A673 (cell line): ENCODE measurements around the gene MX2. TPM values are rescaled to one million over a fixed set of nuclear protein-coding genes. Genes with fewer than 3 reads are reported as not detected.

Experiments
- BruUV-seq: library from RNA; stranded (reverse); fragments of 400-500 nt; replicated peaks from 2 replicates; lab custom pipeline; 2021; lab: Mats Ljungman, UMichigan
- CTCF ChIA-PET: fragments of 300-600 bp; sonication (Branson Sonifier 250); formaldehyde crosslinking; loops from one replicate; lab custom pipeline; 2022; ENCODE audit warnings: antibody characterized with exemption; lab: Charles Lee
- POLR2A ChIA-PET: fragments of 300-600 bp; sonication (Branson Sonifier 250); formaldehyde crosslinking; loops from one replicate; lab custom pipeline; 2022; ENCODE audit warnings: antibody characterized with exemption; ENCODE audit not compliant: low non-redundant PET; lab: Charles Lee
- DNase-seq: peaks from one replicate; pipeline ENCODE4 v3.0.0-alpha.2; 2015; ENCODE audit warnings: low spot score
- H3K27ac ChIP-seq: fragments of 200-600 bp; sonication (generic); 2 replicates; pipeline ENCODE4 v1.5.1; 2016; ENCODE audit warnings: mixed run types, low read depth, mild to moderate bottlenecking, mixed read lengths, antibody characterized with exemption, low read length; ENCODE audit not compliant: poor library complexity, severe bottlenecking
- H3K27me3 ChIP-seq: fragments of 200-600 bp; sonication (generic); replicated peaks from 2 replicates; pipeline ENCODE4 v1.6.1; 2017; ENCODE audit warnings: mixed run types, low read depth, mild to moderate bottlenecking, mixed read lengths, antibody characterized with exemption, low read length; ENCODE audit not compliant: insufficient read depth, poor library complexity
- H3K36me3 ChIP-seq: fragments of 200-600 bp; sonication (generic); 2 replicates; pipeline ENCODE4 v1.6.1; 2016; ENCODE audit warnings: mixed run types, mild to moderate bottlenecking, mixed read lengths, antibody characterized with exemption, low read length; ENCODE audit not compliant: insufficient read depth, poor library complexity, severe bottlenecking
- H3K4me1 ChIP-seq: fragments of 200-600 bp; sonication (generic); 2 replicates; pipeline ENCODE4 v1.6.1; 2017; ENCODE audit warnings: mixed run types, mild to moderate bottlenecking, mixed read lengths, antibody characterized with exemption, low read length; ENCODE audit not compliant: insufficient read depth, poor library complexity, severe bottlenecking
- H3K4me3 ChIP-seq: fragments of 200-600 bp; sonication (generic); 2 replicates; pipeline ENCODE4 v1.5.1; 2016; ENCODE audit warnings: low read depth, mixed run types, mild to moderate bottlenecking, mixed read lengths, low read length; ENCODE audit not compliant: poor library complexity, severe bottlenecking
- H3K9me3 ChIP-seq: fragments of 200-600 bp; sonication (generic); 2 replicates; pipeline ENCODE4 v1.6.1; 2016; ENCODE audit warnings: mixed run types, low read depth, mild to moderate bottlenecking, mixed read lengths, antibody characterized with exemption, low read length; ENCODE audit not compliant: poor library complexity, severe bottlenecking
- CTCF ChIP-seq: fragments of 300-800, 200-600 bp; sonication (generic); conservative IDR thresholded peaks from 2 replicates; pipeline ENCODE4 v1.5.1; 2017; ENCODE audit warnings: low read depth, mild to moderate bottlenecking, antibody characterized with exemption, low read length, moderate library complexity, mixed read lengths
- EZH2 ChIP-seq: fragments of 200-600 bp; sonication (generic); IDR thresholded peaks from 2 replicates; pipeline ENCODE4 v1.6.1; 2017; ENCODE audit warnings: borderline replicate concordance, low read depth, mild to moderate bottlenecking, mixed read lengths, antibody characterized with exemption, low read length; ENCODE audit not compliant: poor library complexity, severe bottlenecking
- intact Hi-C: fragments of 100-400 bp; cut with micrococcal nuclease; formaldehyde crosslinking; loops from one replicate; pipeline ENCODE4 v1.10.0; 2022; ENCODE audit not compliant: unreplicated experiment
- total RNA-seq: library from RNA; stranded (reverse); gene quantifications from 2 replicates; pipeline ENCODE4 v1.2.3, GENCODE V29; 2021

MX2 gene
- total RNA-seq, 1 experiment from 2014 or later = not detected

- Histone ChIP-seq H3K27me3 (no peaks in the 10 kb centered on the region), H3K4me1 (no peaks in the 10 kb centered on the region), H3K27ac (no peak overlapping the region), H3K9me3 (no peaks in the 10 kb centered on the region), H3K4me3 (no peak overlapping the region), H3K36me3 (no peaks in the 10 kb centered on the region)
- no peak for TF ChIP-seq CTCF
- no peak for TF ChIP-seq EZH2
- no TSS peak for BruUV-seq
- intact Hi-C loops = no loop called here
- no peak for DNase-seq
- CTCF ChIA-PET = no interaction called here
- POLR2A ChIA-PET = no interaction called here
Observed at GRCh38 chr21:41398251-41398650, 36.4 kb downstream of the MX2 start.

GRCh38 chr21:41398831-41399230 lies 37.0 kb downstream of the MX2 start:
- H3K9me3 ChIP-seq = no peaks in the 10 kb centered on the region
- CTCF ChIA-PET = no interaction called here
- TF ChIP-seq CTCF (no peak), EZH2 (no peak)
- no peaks in the 10 kb centered on the region for H3K27me3 ChIP-seq
- no peaks in the 10 kb centered on the region for H3K36me3 ChIP-seq
- H3K27ac ChIP-seq = no peak overlapping the region
- no peaks in the 10 kb centered on the region for H3K4me1 ChIP-seq
- BruUV-seq = no TSS peak
- POLR2A ChIA-PET = no interaction called here
- intact Hi-C loops = no loop called here
- DNase-seq = no peak
- no peak overlapping the region for H3K4me3 ChIP-seq

- TF ChIP-seq CTCF = no peak
- TF ChIP-seq EZH2 = no peak
- Histone ChIP-seq H3K4me3 (no peak overlapping the region), H3K4me1 (no peaks in the 10 kb centered on the region), H3K36me3 (no peaks in the 10 kb centered on the region), H3K27me3 (no peaks in the 10 kb centered on the region), H3K9me3 (no peaks in the 10 kb centered on the region), H3K27ac (no peak overlapping the region)
- ChIA-PET CTCF (no interaction called here), POLR2A (no interaction called here)
- intact Hi-C loops = no loop called here
- no peak for DNase-seq
- no TSS peak for BruUV-seq
Observed at GRCh38 chr21:41399246-41399800, 37.5 kb downstream of the MX2 start.
